Cardiac muscle cell (in vitro differentiated cells and primary cell): ENCODE measurements around the gene MCAM. TPM values are rescaled to one million over a fixed set of nuclear protein-coding genes. Genes with fewer than 3 reads are reported as not detected.

ENCODE experiments used
- DNase-seq, 2 donors: peaks; one replicate each; pipeline versions ENCODE4 v3.0.0 to v3.0.0-alpha.2; 2010 to 2017; ENCODE audit warnings: low read depth in 1 of 2, low spot score in 1 of 2
- H3K27ac ChIP-seq: fragments of 200-600 bp; sonication (generic); 2 replicates; pipeline ENCODE4 v1.5.1; 2016
- H3K27me3 ChIP-seq: fragments of 200-600 bp; sonication (generic); 2 replicates; pipeline ENCODE4 v1.6.0; 2016; ENCODE audit warnings: control low read depth
- H3K36me3 ChIP-seq: fragments of 200-600 bp; sonication (generic); 2 replicates; pipeline ENCODE4 v1.5.1; 2016; ENCODE audit warnings: control low read depth
- H3K4me1 ChIP-seq: fragments of 200-600 bp; sonication (generic); 2 replicates; pipeline ENCODE4 v1.8.1; 2017; ENCODE audit warnings: low read depth, mild to moderate bottlenecking, mixed run types
- H3K4me3 ChIP-seq: fragments of 200-600 bp; sonication (generic); 2 replicates; pipeline ENCODE4 v1.5.1; 2016; ENCODE audit warnings: mild to moderate bottlenecking
- H3K9me3 ChIP-seq: fragments of 200-600 bp; sonication (generic); 2 replicates; pipeline ENCODE4 v1.5.1; 2017; ENCODE audit warnings: low read depth, mild to moderate bottlenecking, control low read depth
- CTCF ChIP-seq: IDR thresholded peaks from 2 replicates; pipeline ENCODE4 v1.5.1; 2012; ENCODE audit warnings: low read depth, mild to moderate bottlenecking, low read length
- polyA plus RNA-seq: library from polyadenylated mRNA; unstranded; fragments of >200 nt; fragmentation: Nextera tagmentation; extraction: Ambion mirVana; gene quantifications from 2 replicates; pipeline ENCODE4 v1.2.1, GENCODE V29; 2016
- total RNA-seq: library from RNA; depleted of rRNA; stranded (reverse); fragments of >200 nt; gene quantifications from 2 replicates; pipeline ENCODE4 v1.2.3, GENCODE V29; 2016

Gene MCAM
- total and polyA plus RNA-seq, 2 experiments from 2014 or later = 13.8 to 49.3 TPM

DNA sequence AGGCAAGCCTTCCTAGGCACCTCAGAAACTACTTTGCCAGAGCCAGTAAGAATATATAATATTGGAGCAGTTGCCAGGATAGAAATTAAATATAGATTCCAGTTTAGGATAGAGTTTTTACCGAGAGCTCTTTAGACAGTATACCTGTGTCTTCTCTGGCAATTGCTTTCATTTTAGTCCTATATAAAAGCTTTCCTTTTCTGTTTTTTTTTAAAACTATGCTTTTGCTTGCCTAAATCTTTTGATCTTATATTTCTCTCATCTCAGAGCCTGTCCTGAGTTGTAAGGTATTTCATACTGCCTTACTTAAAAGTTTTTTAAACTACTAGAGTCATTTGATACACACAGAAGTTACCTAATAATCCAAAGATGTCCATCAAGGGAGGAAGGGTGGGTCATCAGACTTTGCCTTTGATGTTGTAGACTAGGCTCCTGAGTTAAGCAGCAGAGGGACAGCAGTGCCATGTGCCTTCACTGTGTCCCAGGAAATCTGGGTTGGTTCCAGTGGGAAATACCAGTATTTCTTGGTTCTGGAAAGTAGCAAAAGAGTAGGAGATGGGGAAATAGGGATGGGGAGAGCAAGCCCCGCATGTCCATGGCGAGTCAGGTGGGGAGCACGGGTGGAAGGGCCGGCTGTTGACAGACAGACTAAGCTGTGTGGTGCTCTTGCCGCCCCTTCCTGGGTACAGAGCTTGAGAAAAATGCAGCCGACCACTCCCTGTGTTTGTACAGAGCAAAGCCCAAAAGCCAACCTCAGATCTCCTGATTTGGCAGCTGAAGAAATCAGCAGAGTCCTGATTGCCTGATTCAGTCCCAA is 11.2 kb downstream of the MCAM start:
- H3K4me1 ChIP-seq = no peaks in the 10 kb centered on the region
- DNase-seq = no peak
- H3K9me3 ChIP-seq = no peaks in the 10 kb centered on the region
- no peak overlapping the region for H3K4me3 ChIP-seq
- H3K27ac ChIP-seq = peak overlapping the region; percentile 60
- no peaks in the 10 kb centered on the region for H3K27me3 ChIP-seq
- H3K36me3 ChIP-seq = no peaks in the 10 kb centered on the region
- no peak for TF ChIP-seq CTCF

DNA sequence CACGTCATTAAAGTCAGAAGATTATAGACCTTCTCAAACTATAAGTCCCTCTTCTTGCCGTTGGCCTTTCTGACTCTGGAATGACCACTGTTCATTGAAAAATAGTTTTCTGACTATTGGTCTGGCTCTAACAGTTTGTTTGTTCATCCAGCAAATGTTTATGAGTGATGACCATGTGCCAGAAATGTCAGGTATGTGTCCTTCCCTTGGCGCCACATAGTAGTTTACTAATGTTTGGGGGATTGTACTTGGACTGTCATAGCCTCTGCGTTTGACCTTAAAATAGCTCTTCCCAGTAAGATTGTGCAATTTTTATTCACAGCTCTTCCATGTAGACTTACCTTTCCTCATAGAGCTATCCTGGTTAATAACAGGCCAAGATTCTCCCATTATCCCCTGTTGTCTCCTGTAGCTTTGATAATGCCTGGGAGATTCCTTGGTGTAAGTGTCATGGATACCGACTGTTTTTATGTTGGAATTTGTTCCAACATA is 13.7 kb downstream of the MCAM start:
- no peak overlapping the region for H3K4me3 ChIP-seq
- no peaks in the 10 kb centered on the region for H3K9me3 ChIP-seq
- no peaks in the 10 kb centered on the region for H3K4me1 ChIP-seq
- peaks cover 23% of the 10 kb centered on the region for H3K36me3 ChIP-seq
- TF ChIP-seq CTCF = no peak
- H3K27me3 ChIP-seq = no peaks in the 10 kb centered on the region
- no peak for DNase-seq
- no peak overlapping the region for H3K27ac ChIP-seq

DNA sequence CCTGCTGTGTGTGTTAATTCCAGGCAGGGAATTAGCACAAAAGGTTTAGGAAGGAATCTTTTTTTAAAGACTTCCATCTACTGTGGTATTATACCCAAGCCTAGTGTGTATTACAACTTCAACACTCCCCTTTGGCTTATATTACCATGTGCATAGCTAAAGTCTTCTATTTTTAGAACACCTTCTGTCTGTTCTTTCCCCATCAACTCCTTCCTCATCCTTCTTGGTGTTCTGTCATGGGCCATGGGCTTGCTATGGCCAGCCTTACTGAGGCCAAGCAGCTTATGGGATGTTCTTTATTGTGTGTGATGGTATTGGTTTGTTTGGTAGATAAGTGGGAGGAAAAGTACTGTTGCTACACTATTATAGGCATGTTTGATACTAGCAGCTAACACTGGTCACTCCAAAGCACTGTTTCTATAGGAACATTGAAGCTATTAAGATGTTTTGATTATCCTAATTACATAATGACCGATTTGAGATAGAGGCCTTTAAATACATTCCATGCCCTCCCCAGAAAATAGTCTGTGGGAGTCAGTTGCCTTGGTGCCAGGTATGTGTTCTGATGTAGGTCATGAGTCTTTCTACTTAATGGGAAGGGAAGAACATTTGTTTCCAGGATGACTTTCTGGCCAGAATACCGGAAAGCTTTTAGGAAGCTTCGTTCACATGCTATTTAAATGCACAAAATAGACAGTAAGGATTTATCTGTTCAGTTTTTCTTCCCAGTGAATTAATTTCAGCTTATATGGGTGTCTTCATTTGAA is 16.5 kb downstream of the MCAM start:
- TF ChIP-seq CTCF = no peak

GRCh38 chr11:119299416-119299815 is 17.5 kb downstream of the MCAM start:
- Histone ChIP-seq H3K36me3 (peaks cover 36% of the 10 kb centered on the region), H3K27ac (no peak overlapping the region)

More for the DNA sequence above, 16.5 kb downstream of the MCAM start:
- H3K4me1 ChIP-seq = no peaks in the 10 kb centered on the region
- peaks cover 36% of the 10 kb centered on the region for H3K36me3 ChIP-seq
- H3K9me3 ChIP-seq = no peaks in the 10 kb centered on the region
- H3K4me3 ChIP-seq = no peak overlapping the region
- no peak overlapping the region for H3K27ac ChIP-seq
- H3K27me3 ChIP-seq = no peaks in the 10 kb centered on the region
- no peak for DNase-seq

GRCh38 chr11:119298726-119299125 is 18.2 kb downstream of the MCAM start:
- Histone ChIP-seq H3K36me3 (peaks cover 36% of the 10 kb centered on the region), H3K27me3 (no peaks in the 10 kb centered on the region), H3K9me3 (no peaks in the 10 kb centered on the region), H3K27ac (no peak overlapping the region), H3K4me1 (no peaks in the 10 kb centered on the region), H3K4me3 (no peak overlapping the region)
- no peak for TF ChIP-seq CTCF
- no peak for DNase-seq

More at GRCh38 chr11:119299416-119299815, 17.5 kb downstream of the MCAM start:
- DNase-seq = no peak
- no peak for TF ChIP-seq CTCF
- H3K4me1 ChIP-seq = no peaks in the 10 kb centered on the region
- no peak overlapping the region for H3K4me3 ChIP-seq
- no peaks in the 10 kb centered on the region for H3K9me3 ChIP-seq
- no peaks in the 10 kb centered on the region for H3K27me3 ChIP-seq
